NCI-H146 treated with DMSO at 0.1 percent for 48 hours (cell line): ENCODE measurements around the gene SPO11.

ENCODE experiments used
- DNase-seq: peaks from one replicate; lab custom pipeline; 2025; ENCODE audit not compliant: unreplicated experiment; lab: John Stamatoyannopoulos, UW

Gene SPO11

DNA sequence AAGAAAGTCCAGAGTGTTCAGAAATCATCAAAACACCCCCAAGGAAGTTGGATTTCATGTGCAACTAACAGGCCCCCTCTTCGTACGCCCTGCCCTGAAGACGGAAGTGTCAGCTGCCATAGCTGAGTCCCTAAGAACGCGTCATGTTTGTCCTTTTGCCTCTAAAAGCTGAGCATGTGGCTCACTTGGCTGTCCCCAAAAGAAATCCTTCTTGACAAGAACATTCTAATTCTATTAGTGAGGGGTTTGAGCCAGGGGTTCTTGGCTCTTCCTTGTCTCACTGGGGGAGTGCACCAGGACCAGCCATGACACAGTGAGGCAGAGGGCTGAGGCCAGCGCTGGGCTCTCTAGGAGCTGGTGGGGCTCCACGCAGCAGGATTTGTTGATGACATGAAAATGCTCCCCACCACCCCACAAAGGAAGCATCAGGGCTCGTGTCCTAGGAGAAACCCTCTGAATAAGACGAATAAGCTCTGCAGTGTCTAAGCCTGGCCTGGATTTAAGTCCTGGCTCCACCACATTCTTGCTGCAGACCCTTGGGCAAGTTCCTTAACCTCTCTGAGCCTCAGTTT is 20.0 kb upstream of the SPO11 start:
- DNase-seq = no peak

DNA sequence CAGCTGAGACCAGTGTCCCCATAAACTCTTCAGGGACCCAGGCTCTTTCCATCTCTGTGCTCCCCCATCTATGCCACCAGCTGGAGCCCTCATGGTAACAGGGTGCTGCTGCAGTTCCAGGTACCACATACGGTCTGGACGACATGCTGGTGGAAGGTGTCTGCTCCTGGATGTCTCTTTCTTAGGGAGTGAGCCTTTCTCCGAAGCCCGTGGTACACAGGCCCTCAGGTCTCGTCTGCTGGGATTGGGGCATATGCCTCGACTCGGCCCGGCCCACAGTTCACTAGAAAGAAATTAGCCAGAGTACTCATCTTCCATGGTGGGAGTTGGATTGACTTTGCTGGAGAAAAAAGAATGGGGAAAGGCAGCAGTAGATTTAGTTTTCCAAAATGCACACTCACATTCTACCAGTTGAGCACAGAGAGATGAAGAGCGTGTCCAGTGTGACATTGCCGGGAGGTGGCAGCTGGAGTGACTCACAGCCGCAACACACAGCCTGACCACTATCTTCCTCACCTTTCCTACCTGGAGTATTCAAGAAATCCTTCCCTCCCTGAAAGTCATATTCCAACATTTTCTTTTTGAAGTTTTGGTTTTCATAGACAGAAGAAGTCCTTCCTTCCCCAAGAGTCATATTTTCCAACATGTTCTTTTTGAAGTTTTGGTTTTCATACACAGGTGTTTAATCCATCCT is 18.6 kb upstream of the SPO11 start:
- DNase-seq = no peak

DNA sequence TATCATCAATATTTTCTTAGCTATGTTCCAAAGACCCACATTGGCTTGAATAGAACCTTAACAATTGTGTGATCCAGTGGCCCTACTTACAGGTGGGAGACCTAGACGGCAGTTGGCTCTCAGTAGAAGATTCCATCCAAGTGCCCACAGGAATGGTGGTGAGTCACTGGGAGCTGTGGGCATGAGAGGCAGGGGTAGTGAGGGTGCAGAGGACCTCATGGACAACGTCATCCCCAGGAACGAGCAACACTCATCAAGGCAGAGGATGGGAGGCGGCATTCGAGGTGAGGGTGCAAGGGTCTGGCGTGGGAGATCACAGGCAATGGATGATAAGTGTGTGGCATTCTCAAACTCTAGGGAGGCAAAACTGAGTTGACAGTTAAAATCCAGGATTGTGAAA is 17.5 kb upstream of the SPO11 start:
- no peak for DNase-seq

DNA sequence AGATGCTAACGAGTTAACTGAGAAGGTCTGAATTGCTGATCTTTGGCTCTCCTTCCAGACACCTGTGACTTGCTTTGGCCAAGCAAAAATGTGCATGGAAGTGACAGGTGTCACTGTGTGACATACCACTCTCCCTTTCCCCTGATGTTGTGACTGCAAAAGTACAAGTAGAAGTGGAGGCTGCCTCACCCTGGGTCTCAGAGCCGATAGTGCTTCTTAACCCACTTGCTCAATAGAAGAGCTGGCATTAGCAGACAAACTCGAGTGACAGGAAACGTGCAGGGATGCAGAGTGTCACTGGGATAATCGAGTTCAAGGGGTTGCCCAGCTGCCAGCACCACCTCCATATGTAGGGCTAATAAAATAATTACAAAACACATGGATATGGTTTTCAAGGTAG is 16.4 kb upstream of the SPO11 start:
- no peak for DNase-seq

GRCh38 chr20:57313951-57314350 is 15.7 kb upstream of the SPO11 start:
- DNase-seq = no peak

DNA sequence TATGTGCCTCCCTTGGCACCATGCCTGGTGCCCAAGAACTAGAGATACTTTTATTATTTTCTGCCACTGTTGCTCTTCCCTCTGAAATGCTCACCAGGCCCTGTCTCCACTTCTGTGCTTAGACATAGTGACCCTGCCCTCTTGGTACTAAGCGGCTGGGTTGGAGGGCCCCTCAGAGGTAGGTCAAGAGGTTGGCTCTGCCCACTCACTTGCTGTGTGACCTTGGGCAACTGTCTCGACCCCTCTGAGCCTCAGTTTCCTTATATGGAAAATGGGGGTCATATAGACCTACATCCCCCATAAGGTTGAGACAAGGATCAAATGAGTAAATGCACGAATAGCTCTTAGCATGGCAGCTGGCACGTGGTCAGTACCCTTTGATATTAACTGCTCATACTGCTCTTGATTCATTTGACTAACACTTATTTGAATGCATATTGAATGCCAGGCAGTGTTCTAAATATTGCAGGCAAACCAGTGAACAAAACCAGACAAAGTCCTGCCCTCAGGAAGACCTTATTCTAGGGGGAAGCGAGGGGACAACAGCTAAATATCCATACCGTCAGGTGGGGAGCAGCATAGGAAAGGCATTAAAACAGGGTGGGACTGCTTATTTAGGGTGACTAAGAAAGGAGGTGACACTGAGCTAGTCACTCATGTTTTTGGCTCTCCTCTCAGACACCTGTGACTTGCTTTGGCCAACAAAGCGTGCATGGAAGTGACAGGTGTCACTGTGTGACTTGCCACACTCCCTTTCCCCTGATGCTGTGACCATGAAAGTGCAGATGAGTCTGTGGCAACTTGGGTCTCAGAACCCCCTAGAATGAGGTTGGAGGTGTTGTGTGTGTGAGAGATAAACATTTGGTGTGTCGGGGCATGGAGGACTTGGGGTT is 14.3 kb upstream of the SPO11 start:
- DNase-seq = no peak

- DNase-seq = no peak
Observed at GRCh38 chr20:57315976-57316480, 13.6 kb upstream of the SPO11 start.

DNA sequence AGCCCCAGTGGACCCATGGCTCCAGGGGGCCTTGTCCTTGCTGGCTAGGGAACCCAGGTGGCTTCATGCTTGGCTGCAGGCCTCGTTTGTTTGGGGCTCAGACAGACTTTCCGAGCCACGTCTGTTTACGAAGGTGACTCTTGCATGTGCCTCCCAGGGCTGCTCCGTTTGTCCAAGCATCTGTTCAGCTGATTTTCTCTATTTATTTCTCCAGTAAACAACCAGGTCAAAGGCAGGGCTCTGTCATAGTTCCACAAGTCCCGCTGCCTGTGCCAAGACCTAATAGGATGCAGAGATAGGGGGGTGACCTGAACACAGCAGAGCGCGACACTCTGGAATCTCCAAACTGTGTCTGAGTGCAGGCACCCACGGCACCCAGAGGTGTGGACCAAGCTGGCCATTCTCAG is 12.8 kb upstream of the SPO11 start:
- DNase-seq = no peak

DNA sequence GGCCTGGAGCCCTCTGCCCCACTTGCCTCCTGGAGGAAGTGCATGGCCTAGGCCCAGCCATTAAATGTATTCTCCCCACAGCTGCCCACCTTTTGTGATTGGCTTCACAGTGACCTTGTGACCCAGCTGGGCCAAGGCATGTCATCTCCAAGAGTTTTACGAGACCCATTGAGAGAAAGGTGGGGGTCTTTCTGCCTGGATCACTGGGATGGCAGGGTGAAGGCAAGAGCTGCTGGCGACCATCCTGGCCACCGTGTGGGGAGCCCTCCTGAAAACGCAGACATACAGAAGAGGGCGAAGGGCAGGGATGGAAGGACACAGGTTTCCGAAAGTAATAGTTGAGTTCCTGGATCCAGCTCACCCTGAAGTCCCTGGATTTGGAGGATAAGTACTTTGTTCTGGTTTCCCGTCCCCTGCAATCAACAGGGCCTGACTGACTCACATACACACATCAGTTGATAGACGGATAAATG is 12.3 kb upstream of the SPO11 start:
- no peak for DNase-seq

GRCh38 chr20:57317789-57318371 is 11.7 kb upstream of the SPO11 start:
- no peak for DNase-seq

DNA sequence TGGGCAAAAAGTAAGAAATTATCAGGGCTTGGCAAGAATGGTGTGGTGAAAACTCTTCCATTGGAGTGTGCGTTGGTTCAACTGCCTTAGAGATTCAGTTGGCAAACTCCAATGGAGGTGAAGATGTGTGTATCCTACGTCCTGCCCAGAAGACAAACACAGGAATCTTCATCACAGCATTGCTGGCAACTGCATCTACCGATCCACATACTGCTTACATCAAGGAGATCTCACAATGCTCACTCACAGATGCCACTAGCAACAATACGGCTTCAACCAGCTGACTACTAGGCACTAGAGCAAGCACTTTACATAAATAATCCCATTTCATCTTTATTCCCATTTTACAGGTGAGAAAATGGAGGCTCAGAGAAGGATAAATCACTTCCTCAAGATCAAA is 10.0 kb upstream of the SPO11 start:
- no peak for DNase-seq

DNA sequence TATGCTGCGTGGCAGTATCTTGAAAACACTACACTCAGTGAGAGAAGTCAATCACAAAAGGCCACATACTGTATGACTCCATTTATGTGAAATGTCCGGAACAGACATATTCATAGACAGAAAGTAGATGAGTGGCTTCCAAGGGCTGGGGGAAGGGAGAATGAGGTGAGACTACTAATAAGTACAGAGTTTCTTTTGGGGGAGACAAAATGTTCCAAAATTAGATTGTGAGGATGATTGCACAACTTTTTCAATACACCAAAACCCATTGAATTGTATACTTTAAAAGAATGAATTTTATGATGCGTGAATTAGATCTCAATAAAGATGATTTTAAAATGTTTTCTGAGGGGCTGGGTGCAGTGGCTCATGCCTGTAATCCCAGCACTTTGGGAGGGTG is 9.2 kb upstream of the SPO11 start:
- DNase-seq = no peak

DNA sequence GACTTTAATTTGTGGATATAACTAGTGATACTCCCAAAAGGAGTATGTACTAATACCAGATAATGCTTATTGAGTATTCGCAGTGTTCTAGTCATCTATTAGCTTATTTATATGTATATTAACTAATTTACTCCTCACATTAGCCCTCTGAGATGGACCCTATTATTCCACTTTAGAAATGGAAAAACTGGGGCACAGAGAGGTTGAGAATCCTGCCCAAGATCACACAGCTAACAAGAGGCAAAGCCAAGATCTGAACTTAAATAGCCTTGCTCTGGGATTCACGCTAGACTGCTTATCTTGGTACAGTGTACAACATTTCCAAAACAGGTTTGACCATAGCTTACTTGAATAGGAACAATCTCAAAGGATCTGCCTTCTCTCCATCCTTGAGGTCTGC is 8.5 kb upstream of the SPO11 start:
- no peak for DNase-seq

DNA sequence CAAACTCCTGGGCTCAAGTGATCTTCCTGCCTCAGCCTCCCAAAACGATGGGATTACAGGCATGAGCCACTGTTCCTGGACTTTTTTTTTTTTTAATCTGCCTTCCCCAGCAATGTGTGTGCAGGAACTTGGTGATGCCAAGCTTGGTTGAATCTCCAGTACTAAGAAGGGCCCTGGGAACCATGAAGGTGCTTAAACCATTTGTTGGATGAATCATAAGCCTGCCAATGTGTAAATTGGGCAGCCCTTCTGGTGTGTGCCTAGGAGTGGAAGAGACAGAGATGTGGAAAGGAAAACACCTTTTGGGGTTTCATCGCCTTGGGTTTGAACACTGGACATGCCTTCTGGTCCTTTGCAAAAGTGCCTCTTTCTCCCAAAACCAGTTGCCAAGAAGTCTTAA is 7.1 kb upstream of the SPO11 start:
- DNase-seq = no peak

GRCh38 chr20:57323034-57323433 is 6.6 kb upstream of the SPO11 start:
- no peak for DNase-seq

- no peak for DNase-seq
Observed at GRCh38 chr20:57325632-57326356, 3.8 kb upstream of the SPO11 start.

GRCh38 chr20:57326667-57327455 is 2.7 kb upstream of the SPO11 start:
- DNase-seq = peak; percentile 9

DNA sequence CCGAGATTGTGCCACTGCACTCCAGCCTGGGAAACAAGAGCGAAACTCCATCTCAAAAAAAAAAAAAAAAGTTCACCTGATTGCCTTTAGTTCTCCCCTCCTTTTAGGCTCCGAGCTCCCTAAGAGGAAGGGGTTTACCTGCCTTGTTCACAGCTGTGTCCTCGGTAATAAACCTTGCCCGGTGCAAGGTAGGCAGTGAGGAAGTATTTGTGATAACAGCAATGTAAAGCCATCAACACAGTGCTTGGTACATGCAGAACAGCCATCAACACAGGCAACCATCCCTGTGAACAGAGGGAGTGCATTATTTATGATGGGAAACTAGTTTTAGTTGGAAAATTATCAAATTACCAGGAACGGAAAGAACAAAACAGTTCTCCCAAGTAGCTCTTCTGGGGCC is 1.8 kb upstream of the SPO11 start:
- no peak for DNase-seq

DNA sequence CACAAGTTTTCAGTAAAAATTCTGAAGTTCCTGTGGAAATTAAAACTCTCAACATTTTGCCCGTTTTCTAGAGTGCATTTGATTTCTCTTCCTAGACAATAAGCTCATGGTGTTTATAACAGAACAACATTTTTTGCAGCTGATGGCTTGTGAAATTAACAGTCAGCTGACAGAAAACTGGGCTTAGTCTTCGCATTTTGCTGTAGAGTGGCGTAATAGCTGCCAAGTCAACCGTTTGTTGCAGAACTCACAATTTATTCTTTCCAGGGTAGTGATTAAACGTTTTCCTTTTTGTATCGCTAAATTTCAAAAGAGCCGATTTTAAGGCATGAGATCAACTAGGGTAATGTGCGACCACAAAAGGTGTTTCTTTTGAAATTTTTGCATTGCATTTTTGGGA is 1.4 kb downstream of the SPO11 start:
- no peak for DNase-seq
